ENCODE results near the gene SH3RF2. TPM values are rescaled to one million over a fixed set of nuclear protein-coding genes. Genes with fewer than 3 reads are reported as not detected.

Gene SH3RF2
- total and polyA plus RNA-seq, 2 donors (not counting 1 experiment from before 2014, with no cell fraction given) = 0.03 TPM; not detected in 1

DNA sequence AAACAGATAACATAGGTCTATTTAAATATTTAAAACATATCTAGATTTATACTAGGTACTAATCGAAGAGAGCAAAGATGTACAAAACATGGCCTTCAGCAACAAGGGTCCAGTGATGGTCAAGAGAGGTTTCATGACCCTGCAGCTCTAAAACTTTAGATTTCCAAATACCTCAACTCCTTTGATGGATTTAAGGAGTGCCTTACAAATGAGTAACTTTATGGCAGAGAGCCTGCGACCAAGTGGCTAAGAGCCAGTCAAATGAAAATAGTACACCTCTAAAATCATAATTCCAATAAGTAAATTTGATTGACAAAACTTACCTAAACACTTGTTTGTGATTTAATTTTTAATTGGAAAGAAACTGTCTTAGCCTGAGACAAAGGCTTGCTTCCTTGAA lies 4.7 kb upstream of the SH3RF2 start:
- Histone ChIP-seq H3K36me3 (replicated peaks in 1 of 2; ENCODE audit: control extremely low read depth in 1 of 2, control insufficient read depth in 1 of 2, extremely low read depth in 1 of 2, insufficient read depth in 2 of 2, low read length in 1 of 2) (no peaks in the 10 kb centered on the region), H3K4me2 (replicated peaks; ENCODE audit: low read depth, low read length, poor library complexity, severe bottlenecking) (no peak overlapping the region), H2AFZ (ENCODE audit: insufficient read depth, low read depth, low read length, poor library complexity, severe bottlenecking) (no peak overlapping the region), H3K4me3 (ENCODE audit: control extremely low read depth in 1 of 5, extremely low read depth in 1 of 5, insufficient read depth in 1 of 5, low read depth in 2 of 5, low read length in 4 of 5) (no peak overlapping the region), H4K20me1 (ENCODE audit: control insufficient read depth, insufficient read depth, low read length, poor library complexity, severe bottlenecking) (no peaks in the 10 kb centered on the region), H3K79me2 (ENCODE audit: control insufficient read depth, insufficient read depth, low read length) (no peaks in the 10 kb centered on the region), H3K27me3 (replicated peaks in 1 of 4; ENCODE audit: control extremely low read depth in 1 of 4, control insufficient read depth in 3 of 4, insufficient read depth in 4 of 4, low read length in 3 of 4) (no peaks in the 10 kb centered on the region), H3K9ac (ENCODE audit: low read length) (no peak overlapping the region), H3K9me3 (ENCODE audit: control extremely low read depth in 1 of 3, control insufficient read depth in 2 of 3, insufficient read depth in 1 of 3, low read length in 2 of 3) (no peaks in the 10 kb centered on the region), H3K27ac (ENCODE audit: low read length in 2 of 2) (no peak overlapping the region), H3K4me1 (ENCODE audit: control insufficient read depth in 2 of 2, insufficient read depth in 2 of 2, low read length in 2 of 2) (no peaks in the 10 kb centered on the region)
- TF ChIP-seq, protein P1, sequence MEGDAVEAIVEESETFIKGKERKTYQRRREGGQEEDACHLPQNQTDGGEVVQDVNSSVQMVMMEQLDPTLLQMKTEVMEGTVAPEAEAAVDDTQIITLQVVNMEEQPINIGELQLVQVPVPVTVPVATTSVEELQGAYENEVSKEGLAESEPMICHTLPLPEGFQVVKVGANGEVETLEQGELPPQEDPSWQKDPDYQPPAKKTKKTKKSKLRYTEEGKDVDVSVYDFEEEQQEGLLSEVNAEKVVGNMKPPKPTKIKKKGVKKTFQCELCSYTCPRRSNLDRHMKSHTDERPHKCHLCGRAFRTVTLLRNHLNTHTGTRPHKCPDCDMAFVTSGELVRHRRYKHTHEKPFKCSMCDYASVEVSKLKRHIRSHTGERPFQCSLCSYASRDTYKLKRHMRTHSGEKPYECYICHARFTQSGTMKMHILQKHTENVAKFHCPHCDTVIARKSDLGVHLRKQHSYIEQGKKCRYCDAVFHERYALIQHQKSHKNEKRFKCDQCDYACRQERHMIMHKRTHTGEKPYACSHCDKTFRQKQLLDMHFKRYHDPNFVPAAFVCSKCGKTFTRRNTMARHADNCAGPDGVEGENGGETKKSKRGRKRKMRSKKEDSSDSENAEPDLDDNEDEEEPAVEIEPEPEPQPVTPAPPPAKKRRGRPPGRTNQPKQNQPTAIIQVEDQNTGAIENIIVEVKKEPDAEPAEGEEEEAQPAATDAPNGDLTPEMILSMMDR (IDR thresholded peaks at IDR 0.05) = no peak
- no peak for TF ChIP-seq EZH2 (IDR thresholded peaks at IDR 0.05; ENCODE audit: borderline replicate concordance, insufficient read depth, low read depth, low read length, poor library complexity, severe bottlenecking)
- intact Hi-C loops (cut with micrococcal nuclease) = no loop called here
- ATAC-seq (ENCODE audit: low read depth) = no peak
- no peak for DNase-seq
- no peaks in the 10 kb centered on the region for H3K9me3 Mint-ChIP-seq (ENCODE audit: insufficient read depth)
- ChIA-PET CTCF (no interaction called here), POLR2A (no interaction called here)
- H3K4me1 Mint-ChIP-seq = no peaks in the 10 kb centered on the region
- no peak overlapping the region for H3K27ac Mint-ChIP-seq
- 80% methylated on average over 1 of the region's 2 CpGs for WGBS (ENCODE audit: insufficient coverage)
- no peak overlapping the region for H3K4me3 Mint-ChIP-seq
- peaks cover 29% of the 10 kb centered on the region for H3K27me3 Mint-ChIP-seq

DNA sequence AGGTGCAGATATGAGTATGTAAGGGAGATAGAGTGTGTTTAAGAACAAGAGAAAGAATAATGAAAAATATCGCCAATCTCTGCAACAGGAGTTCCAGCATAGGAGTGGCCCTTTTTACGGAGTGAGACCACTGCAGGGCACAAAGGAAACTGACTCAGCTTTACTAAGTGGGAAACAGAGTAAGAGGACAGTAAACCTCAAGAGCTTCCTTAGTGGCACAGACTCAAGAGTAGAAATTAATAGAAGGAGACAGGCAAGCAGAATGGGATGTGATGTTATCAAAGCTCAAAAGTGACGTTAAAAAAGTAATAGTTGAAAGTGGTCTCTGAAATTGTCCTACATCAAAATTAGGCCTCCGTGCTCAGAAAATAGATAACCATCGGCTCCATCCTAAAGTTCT lies 2.1 kb upstream of the SH3RF2 start:
- 73% methylated on average over 5 of the region's 5 CpGs for WGBS (ENCODE audit: insufficient coverage)
- no peaks in the 10 kb centered on the region for H3K9me3 Mint-ChIP-seq (ENCODE audit: insufficient read depth)
- Histone ChIP-seq H3K27me3 (replicated peaks in 1 of 4; ENCODE audit: control extremely low read depth in 1 of 4, control insufficient read depth in 3 of 4, insufficient read depth in 4 of 4, low read length in 3 of 4) (peaks cover 0 to 3% (median 0%) of the 10 kb centered on the region in 4 experiments), H3K27ac (ENCODE audit: low read length in 2 of 2) (no peak overlapping the region), H3K9ac (ENCODE audit: low read length) (no peak overlapping the region), H3K4me2 (replicated peaks; ENCODE audit: low read depth, low read length, poor library complexity, severe bottlenecking) (no peak overlapping the region), H4K20me1 (ENCODE audit: control insufficient read depth, insufficient read depth, low read length, poor library complexity, severe bottlenecking) (no peaks in the 10 kb centered on the region), H3K79me2 (ENCODE audit: control insufficient read depth, insufficient read depth, low read length) (no peaks in the 10 kb centered on the region), H3K4me3 (ENCODE audit: control extremely low read depth in 1 of 5, extremely low read depth in 1 of 5, insufficient read depth in 1 of 5, low read depth in 2 of 5, low read length in 4 of 5) (no peak overlapping the region), H3K36me3 (replicated peaks in 1 of 2; ENCODE audit: control extremely low read depth in 1 of 2, control insufficient read depth in 1 of 2, extremely low read depth in 1 of 2, insufficient read depth in 2 of 2, low read length in 1 of 2) (no peaks in the 10 kb centered on the region), H3K4me1 (ENCODE audit: control insufficient read depth in 2 of 2, insufficient read depth in 2 of 2, low read length in 2 of 2) (no peaks in the 10 kb centered on the region), H2AFZ (ENCODE audit: insufficient read depth, low read depth, low read length, poor library complexity, severe bottlenecking) (no peak overlapping the region), H3K9me3 (ENCODE audit: control extremely low read depth in 1 of 3, control insufficient read depth in 2 of 3, insufficient read depth in 1 of 3, low read length in 2 of 3) (no peaks in the 10 kb centered on the region)
- H3K27ac Mint-ChIP-seq = no peak overlapping the region
- DNase-seq = no peak
- intact Hi-C loops (cut with micrococcal nuclease) = no loop called here
- peaks cover 45% of the 10 kb centered on the region for H3K27me3 Mint-ChIP-seq
- no peak overlapping the region for H3K4me3 Mint-ChIP-seq
- CTCF ChIA-PET = no interaction called here
- no peaks in the 10 kb centered on the region for H3K4me1 Mint-ChIP-seq
- no peak for ATAC-seq (ENCODE audit: low read depth)
- TF ChIP-seq, protein P1 (IDR thresholded peaks at IDR 0.05) = no peak
- POLR2A ChIA-PET = no interaction called here

Data from B cell (primary cell).